ENCODE measurements around the gene CEP43. TPM values are rescaled to one million over a fixed set of nuclear protein-coding genes. Genes with fewer than 3 reads are reported as not detected.

The CEP43 gene
- total and polyA plus RNA-seq, 2 of the 8 experiments (the other 6 are each of a cell fraction or from before 2014, with no cell fraction given) = 12.0 to 31.2 TPM

- no peak overlapping the region for H2BK5ac ChIP-seq (ENCODE audit: low read depth, low read length)
- no peak overlapping the region for H4K5ac ChIP-seq (ENCODE audit: insufficient read length, low read depth, low read length)
- no peak overlapping the region for H3K14ac ChIP-seq (ENCODE audit: insufficient read length)
- no peak overlapping the region for H2AK5ac ChIP-seq (ENCODE audit: low read depth, low read length)
- no peak overlapping the region for H3K4ac ChIP-seq (replicated peaks; ENCODE audit: insufficient read length, low read depth, low read length)
- H3K79me1 ChIP-seq (ENCODE audit: low read depth, low read length) = no peaks in the 10 kb centered on the region; the same call in 1 of the 2 replicates
- no peak for TF ChIP-seq CBX5 (IDR thresholded peaks at IDR 0.05; ENCODE audit: low read depth, low read length)
- TF ChIP-seq ZNF274 (IDR thresholded peaks at IDR 0.05; ENCODE audit: borderline replicate concordance, extremely low read depth, low read length) = no peak
- no peak for TF ChIP-seq ASH2L (IDR thresholded peaks at IDR 0.05; ENCODE audit: low read length)
- TF ChIP-seq POU5F1 (IDR thresholded peaks at IDR 0.05; ENCODE audit: low read depth, low read length) = no peak
- TF ChIP-seq TAF7 (optimal IDR thresholded peaks at IDR 0.05; ENCODE audit: borderline replicate concordance, low read depth, low read length) = no peak
- no peak for TF ChIP-seq GABPA (IDR thresholded peaks at IDR 0.05; ENCODE audit: borderline replicate concordance, insufficient read depth, low read length)
- no peak for TF ChIP-seq EZH2 (IDR thresholded peaks at IDR 0.05; ENCODE audit: low read depth, low read length, severe bottlenecking)
- no peaks in the 10 kb centered on the region for H3K9me3 ChIP-seq (ENCODE audit: insufficient read depth in 2 of 2, low read depth in 1 of 2, low read length in 1 of 2)
- peaks cover 2 to 5% of the 10 kb centered on the region in 2 experiments; a peak in 2 of 4 replicates for H3K79me2 ChIP-seq (ENCODE audit: control insufficient read depth in 1 of 2, insufficient read depth in 2 of 2, low read length in 2 of 2)
- H3K27ac ChIP-seq (ENCODE audit: low read depth, low read length) = no peak overlapping the region
- FAIRE-seq = no peak
- H2BK120ac ChIP-seq (replicated peaks; ENCODE audit: low read depth, low read length) = no peak overlapping the region
- H2AFZ ChIP-seq (ENCODE audit: low read length) = no peak overlapping the region
- WGBS, 2 experiments (ENCODE audit: extremely low coverage in 1 of 2, insufficient coverage in 1 of 2, insufficient read length in 1 of 2, insufficient replicate concordance in 2 of 2, low coverage in 1 of 2, low lambda C conversion rate in 2 of 2, missing lambda C conversion rate in 1 of 2) = 91% methylated on average over 3 of the region's 3 CpGs; no CpG with 5 or more reads in 1 of the 2 experiments
- H2BK20ac ChIP-seq (ENCODE audit: low read length) = no peak overlapping the region
- no peaks in the 10 kb centered on the region for H3K27me3 ChIP-seq (replicated peaks in 1 of 4; ENCODE audit: control insufficient read depth in 3 of 4, extremely low read depth in 1 of 4, insufficient read depth in 3 of 4, low read length in 3 of 4)
- peaks cover 0 to 12% (median 6%) of the 10 kb centered on the region in 4 experiments; a peak in 3 of 8 replicates for H3K36me3 ChIP-seq (ENCODE audit: control insufficient read depth in 2 of 4, insufficient read depth in 4 of 4, low read length in 3 of 4)
- no peak overlapping the region for H2BK15ac ChIP-seq (ENCODE audit: low read length)
- no peak overlapping the region for H4K91ac ChIP-seq (replicated peaks; ENCODE audit: insufficient read length, low read length)
- H3K4me1 ChIP-seq (replicated peaks in 1 of 4; ENCODE audit: control insufficient read depth in 3 of 4, insufficient read depth in 4 of 4, low read length in 3 of 4) = no peaks in the 10 kb centered on the region
- no peak for DNase-seq (ENCODE audit: low read depth in 1 of 2, low spot score in 2 of 2)
- H3K23me2 ChIP-seq (ENCODE audit: low read depth, low read length) = no peaks in the 10 kb centered on the region
- ChIA-PET CTCF (ENCODE audit: partially characterized antibody) (interaction anchor here (1.1 to 1.8 kb wide), 2 partner anchors 9 to 161 kb away, joined by 3 to 5 read pairs; no protein-coding TSS in a partner anchor), POLR2A (ENCODE audit: partially characterized antibody) (no interaction called here)
- H4K20me1 ChIP-seq (replicated peaks in 1 of 2; ENCODE audit: control insufficient read depth in 1 of 2, insufficient read depth in 2 of 2, low read length in 2 of 2) = no peaks in the 10 kb centered on the region
- H2BK12ac ChIP-seq (ENCODE audit: low read depth, low read length) = no peak overlapping the region
- no peak overlapping the region for H3K56ac ChIP-seq (replicated peaks; ENCODE audit: insufficient read length, low read depth, low read length)
- H3K4me3 ChIP-seq (ENCODE audit: extremely low read depth in 1 of 4, insufficient read depth in 2 of 4, low read depth in 3 of 4, low read length in 4 of 4) = no peak overlapping the region
- no peak overlapping the region for H4K8ac ChIP-seq (ENCODE audit: extremely low read depth, insufficient read depth, low read length)
- H3K4me2 ChIP-seq (ENCODE audit: insufficient read depth in 1 of 2, low read depth in 2 of 2, low read length in 2 of 2) = no peak overlapping the region
- no peak overlapping the region for H3K9ac ChIP-seq (replicated peaks in 1 of 4; ENCODE audit: extremely low read depth in 1 of 4, low read depth in 3 of 4, low read length in 3 of 4)
- H3K23ac ChIP-seq (ENCODE audit: insufficient read length) = no peak overlapping the region
- no peak overlapping the region for H3K18ac ChIP-seq (ENCODE audit: extremely low read depth, low read length)
Measured at GRCh38 chr6:166980738-166981137, 18.5 kb upstream of the CEP43 start.
